ENCODE results near the gene MEX3D. TPM values are rescaled to one million over a fixed set of nuclear protein-coding genes. Genes with fewer than 3 reads are reported as not detected.
A peak's percentile ranks its signal among the peaks of the same experiment; 100 is the strongest.

MEX3D gene
- total and polyA plus RNA-seq, 2 of the 4 experiments (the other 2 are of a cell fraction) = 9.1 to 9.6 TPM

DNA sequence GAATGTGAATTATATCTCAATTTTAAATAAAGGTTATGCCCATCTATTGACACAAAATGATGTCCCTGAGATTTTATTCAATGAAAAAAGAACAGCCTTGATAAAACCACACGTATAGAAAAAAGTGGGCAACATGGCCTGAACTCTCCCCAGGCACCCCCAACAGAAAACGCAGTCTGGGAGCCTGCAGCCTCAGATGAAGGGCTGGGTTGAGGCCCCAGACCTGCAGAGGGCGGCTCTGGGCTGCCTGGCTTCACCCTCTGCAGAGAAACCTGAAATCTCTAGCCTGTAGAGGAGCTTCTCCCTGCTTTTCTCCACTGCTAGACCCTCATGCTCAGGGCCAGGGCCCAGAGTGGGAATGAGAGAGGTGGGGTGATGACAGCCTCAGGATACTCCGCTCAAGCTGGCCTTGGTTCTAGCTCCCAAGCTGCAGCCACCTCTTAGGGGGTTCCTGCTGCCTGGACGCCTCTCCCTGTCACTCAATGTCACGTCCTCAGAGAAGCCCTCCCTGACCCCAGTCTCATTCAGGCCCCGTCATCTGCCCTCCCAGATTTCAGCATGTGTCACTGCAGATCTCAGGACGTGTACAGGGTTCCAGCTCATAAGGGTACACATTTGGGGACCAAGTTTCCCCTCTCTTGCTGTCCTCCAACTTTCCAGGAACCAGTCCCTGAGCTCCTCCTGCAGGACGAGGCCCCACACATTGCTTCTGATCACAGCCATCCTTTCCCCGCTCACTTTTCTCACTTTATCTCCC, 22.7 kb upstream of the MEX3D start (continued):
- no peak for TF ChIP-seq RFX5 (IDR thresholded peaks at IDR 0.05; ENCODE audit: low read depth, low read length)
- no peak for TF ChIP-seq POLR2A (IDR thresholded peaks at IDR 0.05; ENCODE audit: low read depth, low read length)

DNA sequence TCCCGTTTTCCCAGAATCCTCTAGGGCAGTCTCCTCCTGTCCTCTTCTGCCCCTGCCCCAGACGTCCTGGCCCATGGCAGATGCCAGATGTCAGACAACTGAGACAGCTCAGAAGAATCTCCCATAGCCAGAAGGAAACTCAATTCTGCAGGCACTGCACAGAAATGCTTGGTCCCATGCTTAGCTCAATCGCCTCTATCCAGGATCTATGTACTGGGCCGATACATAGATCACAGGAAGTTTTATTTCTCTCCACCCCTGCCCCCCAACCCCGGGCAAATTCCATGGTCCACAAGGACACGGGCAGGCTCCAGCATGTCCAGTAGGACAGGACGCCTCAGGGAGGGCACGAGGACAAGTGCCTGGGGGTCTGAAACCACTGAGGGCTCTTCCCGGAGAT, 19.7 kb upstream of the MEX3D start:
- no peak overlapping the region for H2AK5ac ChIP-seq (ENCODE audit: low read depth, low read length)
- H4K8ac ChIP-seq (ENCODE audit: low read depth in 2 of 2, low read length in 2 of 2) = peak overlapping the region in 1 of 2 experiments; percentile 20; a peak in 1 of 4 replicates
- intact Hi-C loops (cut with micrococcal nuclease) (no loop called here), in situ Hi-C loops (cut with MboI; ENCODE audit: low sequenced_read_pairs) (no loop called here), dilution Hi-C loops (cut with HindIII; ENCODE audit: low sequenced_read_pairs, unreplicated experiment) (no loop called here)
- H2AFZ ChIP-seq (replicated peaks; ENCODE audit: low read length, poor library complexity) = no peak overlapping the region
- H2BK120ac ChIP-seq (ENCODE audit: low read depth, low read length) = no peak overlapping the region
- H4K91ac ChIP-seq (ENCODE audit: insufficient read depth, low read depth, low read length) = no peak overlapping the region
- TF ChIP-seq, protein P1, sequence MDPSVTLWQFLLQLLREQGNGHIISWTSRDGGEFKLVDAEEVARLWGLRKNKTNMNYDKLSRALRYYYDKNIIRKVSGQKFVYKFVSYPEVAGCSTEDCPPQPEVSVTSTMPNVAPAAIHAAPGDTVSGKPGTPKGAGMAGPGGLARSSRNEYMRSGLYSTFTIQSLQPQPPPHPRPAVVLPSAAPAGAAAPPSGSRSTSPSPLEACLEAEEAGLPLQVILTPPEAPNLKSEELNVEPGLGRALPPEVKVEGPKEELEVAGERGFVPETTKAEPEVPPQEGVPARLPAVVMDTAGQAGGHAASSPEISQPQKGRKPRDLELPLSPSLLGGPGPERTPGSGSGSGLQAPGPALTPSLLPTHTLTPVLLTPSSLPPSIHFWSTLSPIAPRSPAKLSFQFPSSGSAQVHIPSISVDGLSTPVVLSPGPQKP (IDR thresholded peaks at IDR 0.05; ENCODE audit: borderline replicate concordance, low read depth, low read length) = no peak
- TF ChIP-seq RCOR1 (IDR thresholded peaks at IDR 0.05; ENCODE audit: insufficient replicate concordance, low read length) (no peak), MAZ (IDR thresholded peaks at IDR 0.05; ENCODE audit: borderline replicate concordance, low read depth, low read length) (no peak)
- H3K9me3 ChIP-seq (ENCODE audit: control insufficient read depth, insufficient read depth, low read length) = no peaks in the 10 kb centered on the region
- CTCF ChIA-PET = no interaction called here
- DNase-seq (no peak), ATAC-seq (ENCODE audit: low read depth) (no peak)
- H2AK9ac ChIP-seq (replicated peaks; ENCODE audit: low read depth, low read length, poor library complexity) = no peak overlapping the region
- no peak overlapping the region for H3K9ac ChIP-seq (ENCODE audit: low read depth, low read length)
- H3K4ac ChIP-seq (ENCODE audit: low read depth, low read length) = no peak overlapping the region
- H3K27me3 ChIP-seq (ENCODE audit: control insufficient read depth, insufficient read depth, low read length) = no peaks in the 10 kb centered on the region
- H4K5ac ChIP-seq (ENCODE audit: low read depth, low read length) = no peak overlapping the region
- no peak overlapping the region for H2BK5ac ChIP-seq (ENCODE audit: low read depth, low read length, poor library complexity, severe bottlenecking)
- BruUV-seq (replicated peaks) = no TSS peak
- no peak overlapping the region for H3K18ac ChIP-seq (ENCODE audit: low read depth, low read length)
- peaks cover 15% of the 10 kb centered on the region for H3K36me3 ChIP-seq (ENCODE audit: control insufficient read depth, insufficient read depth, low read length)
- H3K23ac ChIP-seq (ENCODE audit: low read depth, low read length) = no peak overlapping the region
- no peak overlapping the region for H3K27ac ChIP-seq (ENCODE audit: insufficient read depth, low read length)
- no peak overlapping the region for H3K14ac ChIP-seq (replicated peaks; ENCODE audit: low read depth, low read length)
- H3K4me3 ChIP-seq (ENCODE audit: insufficient read depth, low read depth, low read length) = no peak overlapping the region
- peaks cover 49% of the 10 kb centered on the region for H4K20me1 ChIP-seq (ENCODE audit: insufficient read depth, low read length)
- H2BK15ac ChIP-seq (ENCODE audit: low read depth, low read length) = no peak overlapping the region
- 74% methylated on average over 3 of the region's 9 CpGs; no CpG with 5 or more reads in 1 of the 2 experiments for WGBS, 2 experiments (ENCODE audit: extremely low coverage in 2 of 2, insufficient read length in 1 of 2)
- POLR2A ChIA-PET (ENCODE audit: unreplicated experiment) = no interaction called here
- peaks cover 9% of the 10 kb centered on the region for H3K9me1 ChIP-seq (ENCODE audit: insufficient read depth, low read length)
- H2BK20ac ChIP-seq (ENCODE audit: low read depth, low read length) = no peak overlapping the region
- H3K4me1 ChIP-seq (ENCODE audit: control insufficient read depth, insufficient read depth, low read length) = peaks cover 11% of the 10 kb centered on the region
- H3K79me1 ChIP-seq (ENCODE audit: low read depth in 1 of 2, low read length in 2 of 2) = peaks cover 23 to 76% of the 10 kb centered on the region in 2 experiments
- H3K56ac ChIP-seq (ENCODE audit: extremely low read depth, insufficient read depth, low read length) = no peak overlapping the region
- H3K4me2 ChIP-seq (ENCODE audit: low read depth, low read length) = no peak overlapping the region

Data from IMR-90 (cell line).